ENCODE results near the gene SPHK2.

DNA sequence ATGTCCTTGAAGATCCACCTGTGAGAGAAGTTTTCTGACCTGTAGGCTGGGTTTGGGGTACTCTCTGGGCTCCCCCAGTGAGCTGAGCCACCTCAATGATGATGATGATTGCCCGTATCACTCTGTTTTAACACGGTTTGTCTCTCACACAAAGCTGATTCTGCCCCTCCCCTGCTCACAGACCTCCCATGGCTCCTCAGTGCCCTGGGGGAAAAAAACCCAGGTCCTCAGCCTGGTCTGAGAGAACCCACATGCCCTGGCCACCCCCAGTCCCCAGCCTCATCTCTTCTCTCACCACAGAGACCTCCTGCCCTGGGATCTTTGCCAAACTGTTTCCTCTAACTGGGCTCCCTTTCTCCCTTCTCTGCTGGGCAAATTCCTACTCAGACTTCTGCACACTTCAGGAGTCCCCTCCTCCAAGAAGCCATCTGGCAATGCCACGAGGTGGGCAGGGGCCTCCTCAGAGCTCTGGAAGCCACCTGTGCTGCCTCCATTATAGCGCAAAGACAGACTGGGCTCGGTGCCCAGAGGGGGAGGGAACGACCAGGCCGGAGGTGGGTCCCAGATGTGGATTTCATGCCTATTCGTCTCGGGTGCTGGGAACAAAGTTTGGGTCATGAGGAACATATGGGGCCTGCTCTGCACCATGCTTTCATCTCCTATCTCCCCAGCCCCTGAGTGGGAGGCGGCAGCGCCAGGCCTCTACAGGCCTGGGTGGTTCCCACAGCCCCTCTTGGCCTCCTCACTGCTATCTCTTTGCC lies 35.2 kb downstream of the SPHK2 start:
- TF ChIP-seq, protein P1, sequence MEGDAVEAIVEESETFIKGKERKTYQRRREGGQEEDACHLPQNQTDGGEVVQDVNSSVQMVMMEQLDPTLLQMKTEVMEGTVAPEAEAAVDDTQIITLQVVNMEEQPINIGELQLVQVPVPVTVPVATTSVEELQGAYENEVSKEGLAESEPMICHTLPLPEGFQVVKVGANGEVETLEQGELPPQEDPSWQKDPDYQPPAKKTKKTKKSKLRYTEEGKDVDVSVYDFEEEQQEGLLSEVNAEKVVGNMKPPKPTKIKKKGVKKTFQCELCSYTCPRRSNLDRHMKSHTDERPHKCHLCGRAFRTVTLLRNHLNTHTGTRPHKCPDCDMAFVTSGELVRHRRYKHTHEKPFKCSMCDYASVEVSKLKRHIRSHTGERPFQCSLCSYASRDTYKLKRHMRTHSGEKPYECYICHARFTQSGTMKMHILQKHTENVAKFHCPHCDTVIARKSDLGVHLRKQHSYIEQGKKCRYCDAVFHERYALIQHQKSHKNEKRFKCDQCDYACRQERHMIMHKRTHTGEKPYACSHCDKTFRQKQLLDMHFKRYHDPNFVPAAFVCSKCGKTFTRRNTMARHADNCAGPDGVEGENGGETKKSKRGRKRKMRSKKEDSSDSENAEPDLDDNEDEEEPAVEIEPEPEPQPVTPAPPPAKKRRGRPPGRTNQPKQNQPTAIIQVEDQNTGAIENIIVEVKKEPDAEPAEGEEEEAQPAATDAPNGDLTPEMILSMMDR (IDR thresholded peaks at IDR 0.05), result no peak
- no peak for TF ChIP-seq EP300 (IDR thresholded peaks at IDR 0.05)

Data from esophagus muscularis mucosa (tissue), 3 donors.